Measurements from ENCODE around the gene PRXL2C.
"Not testable (repeated sequence)": the region's sequence is repeated elsewhere in the genome, so short reads cannot be mapped to it uniquely, and the experiment has no call there.

PRXL2C gene

GRCh38 chr9:96655198-96655851 lies at the start of gene PRXL2C:
PRXL2C (minus strand) TSS chr9:96655317; CDS start chr9:96655281, 36 bp downstream.
- peak; percentile 39 for DNase-seq

GRCh38 chr9:96700721-96701375 lies 45.7 kb upstream of the PRXL2C start:
- not testable (repeated sequence) for DNase-seq

GRCh38 chr9:96691326-96691725 lies 36.2 kb upstream of the PRXL2C start:
- no peak for DNase-seq

GRCh38 chr9:96688745-96689464 lies 33.8 kb upstream of the PRXL2C start:
- no peak for DNase-seq

GRCh38 chr9:96688187-96688586 lies 33.1 kb upstream of the PRXL2C start:
- no peak for DNase-seq

- DNase-seq, result peak; percentile 40
These were observed 31.7 kb upstream of the PRXL2C start for GRCh38 chr9:96686638-96687335.

GRCh38 chr9:96680812-96681499 lies 25.8 kb upstream of the PRXL2C start:
- no peak for DNase-seq

GRCh38 chr9:96674906-96675538 lies 19.9 kb upstream of the PRXL2C start:
- no peak for DNase-seq

- not testable (repeated sequence) for DNase-seq
These were observed 18.7 kb upstream of the PRXL2C start for GRCh38 chr9:96673786-96674185.

GRCh38 chr9:96668868-96669534 lies 13.9 kb upstream of the PRXL2C start:
- no peak for DNase-seq

- DNase-seq, result no peak
These were observed 12.2 kb upstream of the PRXL2C start for GRCh38 chr9:96667363-96667728.

- not testable (repeated sequence) for DNase-seq
These were observed 11.7 kb upstream of the PRXL2C start for GRCh38 chr9:96666653-96667362.

- no peak for DNase-seq
These were observed 10.7 kb upstream of the PRXL2C start for GRCh38 chr9:96665789-96666188.

- no peak for DNase-seq
These were observed 8.5 kb upstream of the PRXL2C start for GRCh38 chr9:96663506-96664120.

GRCh38 chr9:96661711-96662110 lies 6.6 kb upstream of the PRXL2C start:
- no peak for DNase-seq

GRCh38 chr9:96660692-96661248 lies 5.7 kb upstream of the PRXL2C start:
- no peak for DNase-seq

GRCh38 chr9:96654450-96655197 lies 493 bp downstream of the PRXL2C start:
- peak; percentile 31 for DNase-seq

GRCh38 chr9:96651626-96652025 lies 3.5 kb downstream of the PRXL2C start:
- DNase-seq, result no peak

- no peak for DNase-seq
These were observed 5.3 kb downstream of the PRXL2C start for GRCh38 chr9:96649620-96650324.
